HL-60 (cell line): Measurements from ENCODE around the gene NR5A1.

Experiments used
- GABPA ChIP-seq: IDR thresholded peaks from 2 replicates; pipeline ENCODE4 v1.6.1; 2012; ENCODE audit warnings: low read depth
- POLR2AphosphoS5 ChIP-seq: IDR thresholded peaks from 2 replicates; pipeline ENCODE4 v1.6.1; 2012; ENCODE audit warnings: low read depth
- TF ChIP-seq, protein P1 (sequence below): IDR thresholded peaks from one replicate; pipeline ENCODE4 v1.5.1; 2011; ENCODE audit warnings: low read length, control low read depth, inconsistent platforms; ENCODE audit not compliant: insufficient read depth
- TF ChIP-seq, protein P2 (sequence below): IDR thresholded peaks from 2 replicates; pipeline ENCODE4 v1.6.1; 2012; ENCODE audit warnings: low read depth; ENCODE audit not compliant: insufficient replicate concordance

DNA sequence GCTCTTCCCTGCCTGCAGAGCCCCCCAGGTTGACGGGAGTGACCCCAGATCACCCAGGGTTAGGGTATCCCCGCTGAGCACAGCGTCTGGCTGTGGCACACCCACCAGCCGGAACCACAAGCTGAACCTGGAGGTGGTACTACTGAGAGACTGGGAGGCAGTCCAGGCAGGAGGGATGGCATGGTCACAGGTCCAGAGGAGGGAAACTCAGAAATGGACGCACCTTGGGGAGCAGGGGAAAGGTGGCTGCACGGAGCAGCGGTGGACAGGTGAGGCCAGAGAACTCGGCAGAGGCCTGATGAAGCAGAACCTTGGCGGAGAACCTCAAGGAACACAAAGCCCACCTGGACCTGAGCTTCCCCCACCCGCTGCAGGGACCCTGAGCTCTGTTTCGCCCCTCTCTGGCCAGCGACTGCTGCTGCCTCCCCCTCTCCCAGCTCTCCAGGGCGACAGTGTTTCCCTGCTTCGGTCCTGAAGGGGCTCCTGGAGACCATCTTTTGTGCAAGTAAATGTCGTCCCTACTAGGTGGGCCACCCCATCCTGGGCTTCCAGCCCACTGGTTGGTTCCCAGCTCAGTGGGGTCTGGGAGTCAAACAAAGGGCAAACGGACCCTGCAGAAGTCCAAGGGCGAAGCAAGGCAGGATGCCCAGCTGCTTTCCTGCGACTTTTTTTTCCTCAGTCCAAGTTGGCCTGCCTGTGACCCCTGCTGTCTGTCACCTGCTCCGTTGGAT is 56.1 kb downstream of the NR5A1 start:
- TF ChIP-seq, protein P1, sequence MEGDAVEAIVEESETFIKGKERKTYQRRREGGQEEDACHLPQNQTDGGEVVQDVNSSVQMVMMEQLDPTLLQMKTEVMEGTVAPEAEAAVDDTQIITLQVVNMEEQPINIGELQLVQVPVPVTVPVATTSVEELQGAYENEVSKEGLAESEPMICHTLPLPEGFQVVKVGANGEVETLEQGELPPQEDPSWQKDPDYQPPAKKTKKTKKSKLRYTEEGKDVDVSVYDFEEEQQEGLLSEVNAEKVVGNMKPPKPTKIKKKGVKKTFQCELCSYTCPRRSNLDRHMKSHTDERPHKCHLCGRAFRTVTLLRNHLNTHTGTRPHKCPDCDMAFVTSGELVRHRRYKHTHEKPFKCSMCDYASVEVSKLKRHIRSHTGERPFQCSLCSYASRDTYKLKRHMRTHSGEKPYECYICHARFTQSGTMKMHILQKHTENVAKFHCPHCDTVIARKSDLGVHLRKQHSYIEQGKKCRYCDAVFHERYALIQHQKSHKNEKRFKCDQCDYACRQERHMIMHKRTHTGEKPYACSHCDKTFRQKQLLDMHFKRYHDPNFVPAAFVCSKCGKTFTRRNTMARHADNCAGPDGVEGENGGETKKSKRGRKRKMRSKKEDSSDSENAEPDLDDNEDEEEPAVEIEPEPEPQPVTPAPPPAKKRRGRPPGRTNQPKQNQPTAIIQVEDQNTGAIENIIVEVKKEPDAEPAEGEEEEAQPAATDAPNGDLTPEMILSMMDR, result no peak
- TF ChIP-seq POLR2AphosphoS5 (no peak), GABPA (no peak)
- TF ChIP-seq, protein P2, sequence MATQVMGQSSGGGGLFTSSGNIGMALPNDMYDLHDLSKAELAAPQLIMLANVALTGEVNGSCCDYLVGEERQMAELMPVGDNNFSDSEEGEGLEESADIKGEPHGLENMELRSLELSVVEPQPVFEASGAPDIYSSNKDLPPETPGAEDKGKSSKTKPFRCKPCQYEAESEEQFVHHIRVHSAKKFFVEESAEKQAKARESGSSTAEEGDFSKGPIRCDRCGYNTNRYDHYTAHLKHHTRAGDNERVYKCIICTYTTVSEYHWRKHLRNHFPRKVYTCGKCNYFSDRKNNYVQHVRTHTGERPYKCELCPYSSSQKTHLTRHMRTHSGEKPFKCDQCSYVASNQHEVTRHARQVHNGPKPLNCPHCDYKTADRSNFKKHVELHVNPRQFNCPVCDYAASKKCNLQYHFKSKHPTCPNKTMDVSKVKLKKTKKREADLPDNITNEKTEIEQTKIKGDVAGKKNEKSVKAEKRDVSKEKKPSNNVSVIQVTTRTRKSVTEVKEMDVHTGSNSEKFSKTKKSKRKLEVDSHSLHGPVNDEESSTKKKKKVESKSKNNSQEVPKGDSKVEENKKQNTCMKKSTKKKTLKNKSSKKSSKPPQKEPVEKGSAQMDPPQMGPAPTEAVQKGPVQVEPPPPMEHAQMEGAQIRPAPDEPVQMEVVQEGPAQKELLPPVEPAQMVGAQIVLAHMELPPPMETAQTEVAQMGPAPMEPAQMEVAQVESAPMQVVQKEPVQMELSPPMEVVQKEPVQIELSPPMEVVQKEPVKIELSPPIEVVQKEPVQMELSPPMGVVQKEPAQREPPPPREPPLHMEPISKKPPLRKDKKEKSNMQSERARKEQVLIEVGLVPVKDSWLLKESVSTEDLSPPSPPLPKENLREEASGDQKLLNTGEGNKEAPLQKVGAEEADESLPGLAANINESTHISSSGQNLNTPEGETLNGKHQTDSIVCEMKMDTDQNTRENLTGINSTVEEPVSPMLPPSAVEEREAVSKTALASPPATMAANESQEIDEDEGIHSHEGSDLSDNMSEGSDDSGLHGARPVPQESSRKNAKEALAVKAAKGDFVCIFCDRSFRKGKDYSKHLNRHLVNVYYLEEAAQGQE, result no peak
